Putamen (tissue), 1 donor: ENCODE results near the gene CEP68.
"Not testable (repeated sequence)": the region's sequence is repeated elsewhere in the genome, so short reads cannot be mapped to it uniquely, and the experiment has no call there.

Experiments
- DNase-seq: peaks from one replicate; pipeline ENCODE4 v3.0.0-alpha.2; 2016; ENCODE audit warnings: low spot score

The CEP68 gene, protein sequence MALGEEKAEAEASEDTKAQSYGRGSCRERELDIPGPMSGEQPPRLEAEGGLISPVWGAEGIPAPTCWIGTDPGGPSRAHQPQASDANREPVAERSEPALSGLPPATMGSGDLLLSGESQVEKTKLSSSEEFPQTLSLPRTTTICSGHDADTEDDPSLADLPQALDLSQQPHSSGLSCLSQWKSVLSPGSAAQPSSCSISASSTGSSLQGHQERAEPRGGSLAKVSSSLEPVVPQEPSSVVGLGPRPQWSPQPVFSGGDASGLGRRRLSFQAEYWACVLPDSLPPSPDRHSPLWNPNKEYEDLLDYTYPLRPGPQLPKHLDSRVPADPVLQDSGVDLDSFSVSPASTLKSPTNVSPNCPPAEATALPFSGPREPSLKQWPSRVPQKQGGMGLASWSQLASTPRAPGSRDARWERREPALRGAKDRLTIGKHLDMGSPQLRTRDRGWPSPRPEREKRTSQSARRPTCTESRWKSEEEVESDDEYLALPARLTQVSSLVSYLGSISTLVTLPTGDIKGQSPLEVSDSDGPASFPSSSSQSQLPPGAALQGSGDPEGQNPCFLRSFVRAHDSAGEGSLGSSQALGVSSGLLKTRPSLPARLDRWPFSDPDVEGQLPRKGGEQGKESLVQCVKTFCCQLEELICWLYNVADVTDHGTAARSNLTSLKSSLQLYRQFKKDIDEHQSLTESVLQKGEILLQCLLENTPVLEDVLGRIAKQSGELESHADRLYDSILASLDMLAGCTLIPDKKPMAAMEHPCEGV

DNA sequence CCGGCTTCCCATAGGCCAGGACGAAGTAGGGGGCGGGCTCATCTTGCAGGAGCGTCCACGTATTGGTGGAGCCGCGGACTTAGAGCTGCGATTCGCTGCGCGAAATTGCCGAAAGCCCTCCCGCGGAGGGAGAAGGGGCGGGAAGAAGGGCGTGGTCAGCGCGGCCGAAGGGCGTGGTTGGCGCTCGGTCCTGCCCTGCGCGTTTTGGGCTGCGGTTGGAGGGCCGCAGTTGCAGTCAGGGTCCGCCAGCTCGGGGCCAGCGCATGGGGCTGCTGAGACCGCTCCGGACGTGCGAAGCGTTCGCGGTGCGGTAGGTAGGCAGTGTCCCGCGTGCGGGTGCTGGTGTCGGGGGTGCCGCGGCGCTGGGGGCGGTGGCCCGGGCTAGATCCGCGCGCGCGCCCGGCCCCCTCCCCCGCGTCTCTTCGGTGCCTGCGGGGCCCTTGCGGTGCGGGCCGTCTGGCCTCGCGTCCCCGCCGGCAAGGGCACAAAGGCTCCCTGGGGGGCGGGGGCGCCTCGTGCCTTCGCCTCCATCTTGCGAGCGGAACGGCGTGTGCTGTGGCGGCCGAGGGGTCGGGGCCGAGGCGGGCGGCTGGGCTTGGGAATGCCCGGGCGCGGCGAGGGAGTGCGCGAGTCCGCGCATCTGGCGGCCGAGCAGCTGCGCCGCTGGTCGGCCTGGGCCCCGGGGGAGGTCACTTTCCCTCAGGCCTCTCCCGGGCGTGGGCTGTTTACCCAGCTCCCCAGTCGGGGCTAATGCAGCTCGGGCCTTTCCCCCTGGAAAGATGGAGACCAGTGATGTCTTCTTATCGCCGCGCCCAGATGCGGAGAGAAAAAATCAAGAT is at the start of gene CEP68:
Gene CEP68 (plus strand): TSS at position 202 of the 839 bp plus-strand sequence. CDS start 13,029 bp downstream, outside the sequence.
- peak; percentile 97 for DNase-seq

DNA sequence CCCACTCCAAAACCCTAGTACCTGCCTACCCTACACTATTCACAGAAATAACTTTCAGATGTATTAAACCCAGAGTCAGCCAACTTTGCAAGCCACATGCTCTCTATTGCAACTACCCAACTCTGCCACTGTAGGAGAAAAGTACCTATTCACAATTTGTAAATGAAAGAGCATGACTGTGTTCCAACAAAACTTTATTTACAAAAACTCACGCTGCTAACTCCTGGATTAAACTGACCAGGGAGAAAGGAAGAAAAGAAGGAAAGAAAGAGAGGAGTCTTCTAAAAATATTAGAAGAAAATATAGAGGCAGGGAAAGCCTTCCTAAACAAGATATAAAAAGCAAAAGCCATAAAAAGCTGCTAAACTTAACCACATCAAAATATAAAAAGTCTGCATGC is 42.4 kb upstream of the CEP68 start:
- DNase-seq, result no peak

DNA sequence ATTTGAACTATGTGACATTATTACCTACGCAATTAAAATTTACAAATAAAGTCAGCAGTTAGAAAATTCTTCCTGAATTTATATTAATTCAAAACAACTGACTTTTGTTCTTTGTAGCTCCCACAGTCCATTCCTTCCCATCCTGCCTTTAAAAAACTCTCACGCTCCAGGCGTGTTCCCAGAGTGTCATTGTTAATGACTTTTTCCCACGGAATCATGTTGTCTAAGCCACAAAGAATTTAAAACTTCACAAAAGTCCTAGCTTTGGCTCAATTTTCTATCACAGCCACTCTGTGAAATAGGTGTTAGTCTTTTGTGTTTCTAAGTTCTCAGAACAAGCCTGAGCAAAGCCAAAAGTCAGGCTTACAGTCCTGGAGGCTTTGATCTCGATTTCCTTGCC is 40.5 kb upstream of the CEP68 start:
- no peak for DNase-seq

DNA sequence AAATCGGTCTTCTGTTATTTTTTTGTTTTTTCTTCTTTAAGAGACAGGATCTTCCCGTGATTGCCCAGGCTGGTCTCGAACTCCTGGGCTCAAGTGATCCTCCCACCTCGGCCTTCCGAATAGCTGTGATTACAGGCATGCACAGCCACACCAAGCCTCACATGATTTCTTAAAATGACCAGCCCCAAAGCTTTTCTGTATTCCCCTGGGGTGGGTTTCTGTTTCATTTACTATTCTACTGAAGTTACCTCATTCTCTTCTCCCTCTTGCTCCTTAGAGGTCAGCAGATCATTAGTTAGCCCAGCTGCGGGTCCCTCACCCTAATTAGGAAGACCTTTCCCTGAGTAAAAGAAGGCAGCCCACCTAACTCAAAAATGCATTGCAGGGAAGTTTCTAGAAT is 39.4 kb upstream of the CEP68 start:
- no peak for DNase-seq

DNA sequence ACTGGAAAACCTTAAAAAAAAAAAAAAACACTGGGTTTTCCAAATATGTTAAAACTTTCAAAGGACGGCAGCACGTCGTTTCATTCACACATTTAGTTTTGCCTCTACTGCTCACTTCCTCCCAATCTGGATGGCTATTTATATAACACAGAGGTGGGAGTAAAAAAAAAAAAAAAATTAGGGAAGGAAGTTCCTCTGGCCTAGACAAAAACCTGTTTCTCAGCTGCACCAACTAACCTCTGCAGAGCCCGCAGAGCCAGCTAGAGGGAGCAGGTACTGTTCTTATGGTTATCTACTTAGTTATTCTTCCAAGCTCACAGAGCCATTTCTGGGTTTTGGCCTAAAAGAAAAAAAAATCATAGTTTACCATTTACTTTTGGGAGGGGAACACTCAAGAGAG is 38.9 kb upstream of the CEP68 start:
- no peak for DNase-seq

DNA sequence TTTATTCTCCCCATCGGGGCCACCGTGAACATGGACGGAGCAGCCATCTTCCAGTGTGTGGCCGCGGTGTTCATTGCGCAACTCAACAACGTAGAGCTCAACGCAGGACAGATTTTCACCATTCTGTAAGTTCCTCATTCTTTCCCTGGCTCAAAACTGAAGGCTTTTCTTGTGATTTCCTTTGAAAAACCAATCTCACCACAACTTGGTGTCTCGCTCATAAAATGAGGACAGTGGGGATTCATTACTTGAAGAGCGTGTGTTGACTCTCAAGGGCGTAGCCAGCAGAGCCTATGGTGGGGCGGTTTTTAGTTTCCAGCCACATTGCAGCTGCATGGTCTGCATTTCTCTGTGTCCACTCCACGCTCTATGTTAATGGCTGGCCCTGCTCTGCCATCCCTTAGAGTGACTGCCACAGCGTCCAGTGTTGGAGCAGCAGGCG is 38.1 kb upstream of the CEP68 start:
- DNase-seq, result no peak

DNA sequence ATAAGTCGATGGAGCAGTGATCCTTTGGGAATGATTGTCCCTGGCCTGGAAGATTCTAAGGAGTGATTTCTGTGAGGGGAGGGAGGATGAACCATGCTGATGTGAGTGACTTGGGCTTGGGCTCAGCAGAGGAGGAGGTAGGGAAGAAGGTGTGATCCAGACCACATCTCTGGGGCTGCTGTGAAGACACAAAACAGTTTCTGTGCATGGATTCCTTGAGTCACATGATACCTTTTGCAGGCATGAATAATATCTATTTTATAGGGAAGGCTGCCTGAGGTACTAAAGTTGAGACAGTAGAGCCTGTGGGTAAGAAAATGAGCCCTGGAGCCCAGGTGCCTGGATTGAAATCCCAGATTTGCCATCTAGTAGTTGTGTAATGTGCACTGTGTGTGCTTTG is 37.2 kb upstream of the CEP68 start:
- DNase-seq, result no peak

DNA sequence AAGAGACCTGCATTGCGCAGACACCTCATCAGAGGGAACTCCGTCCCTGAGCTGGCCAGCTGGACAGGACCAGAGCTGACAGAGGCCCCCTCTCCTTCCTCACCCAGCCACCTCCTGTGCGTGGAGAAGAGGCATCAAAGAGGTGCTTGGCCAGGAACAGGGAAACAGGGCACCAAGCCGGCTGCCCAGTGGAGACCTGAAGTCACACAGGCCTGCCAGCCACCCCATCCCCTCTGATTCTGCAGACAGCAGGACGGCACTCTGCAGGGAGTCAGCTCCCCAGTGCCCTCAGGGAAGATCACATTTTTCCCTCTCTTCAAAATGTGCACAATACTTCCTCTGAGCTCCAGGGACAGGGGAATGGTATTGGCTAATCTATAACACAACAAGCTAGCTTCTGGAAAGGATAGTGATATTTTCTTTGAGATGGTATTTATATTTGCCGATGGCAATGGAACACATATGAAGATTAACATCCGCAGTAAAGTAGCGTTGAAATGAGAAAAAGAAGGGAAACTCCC is 36.5 kb upstream of the CEP68 start:
- no peak for DNase-seq

DNA sequence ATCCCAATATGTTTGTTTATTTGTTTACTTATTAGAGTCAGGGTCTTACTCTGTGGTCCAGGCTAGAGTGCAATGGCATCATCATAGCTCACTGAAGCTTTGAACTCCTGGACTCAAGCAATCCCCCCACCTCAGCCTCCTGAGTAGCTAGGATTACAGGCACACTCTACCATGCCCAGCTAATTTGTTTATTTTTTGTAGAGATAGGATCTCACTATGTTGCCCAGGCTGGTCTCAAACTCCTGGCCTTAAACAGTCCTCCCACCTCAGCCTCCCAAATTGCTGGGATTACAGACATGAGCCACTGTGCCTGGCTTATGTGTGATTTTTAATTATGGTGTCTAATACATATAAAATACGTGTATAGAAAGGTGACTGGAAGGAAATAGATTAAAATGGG is 36.0 kb upstream of the CEP68 start:
- not testable (repeated sequence) for DNase-seq

DNA sequence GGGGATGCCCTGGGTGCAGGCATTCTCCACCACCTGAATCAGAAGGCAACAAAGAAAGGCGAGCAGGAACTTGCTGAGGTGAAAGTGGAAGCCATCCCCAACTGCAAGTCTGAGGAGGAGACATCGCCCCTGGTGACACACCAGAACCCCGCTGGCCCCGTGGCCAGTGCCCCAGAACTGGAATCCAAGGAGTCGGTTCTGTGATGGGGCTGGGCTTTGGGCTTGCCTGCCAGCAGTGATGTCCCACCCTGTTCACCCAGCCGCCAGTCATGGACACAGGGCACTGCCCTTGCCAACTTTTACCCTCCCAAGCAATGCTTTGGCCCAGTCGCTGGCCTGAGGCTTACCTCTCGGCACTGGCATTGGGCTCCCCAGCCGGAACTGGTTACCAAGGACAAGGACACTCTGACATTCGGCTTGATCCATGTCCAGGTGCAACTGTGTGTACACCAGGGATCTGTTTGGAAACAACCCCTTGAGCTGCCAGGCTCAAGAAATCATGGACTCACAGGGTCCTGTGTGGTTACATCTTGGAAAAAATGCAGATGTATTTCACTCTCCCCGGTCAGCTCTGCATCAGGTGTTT is 35.2 kb upstream of the CEP68 start:
- DNase-seq, result no peak

DNA sequence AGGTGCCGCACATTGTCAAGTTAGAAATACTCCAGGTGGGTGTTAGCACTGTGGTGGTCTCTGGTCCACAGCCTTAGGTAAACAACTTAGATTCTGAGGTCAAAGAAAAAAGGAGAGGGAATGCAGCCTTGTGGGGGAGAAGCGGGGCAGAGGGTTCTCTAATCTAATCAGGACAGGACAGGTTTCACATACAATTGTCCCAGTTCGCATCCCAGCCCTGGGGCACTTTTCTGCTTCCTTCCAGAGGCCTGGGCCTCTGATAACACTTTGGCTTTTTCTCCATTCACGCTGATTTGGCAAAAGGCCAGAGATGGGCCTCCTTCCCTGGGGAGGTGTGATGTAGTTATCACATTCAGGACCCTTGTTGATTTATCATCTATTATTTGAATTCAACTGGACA is 34.5 kb upstream of the CEP68 start:
- no peak for DNase-seq

DNA sequence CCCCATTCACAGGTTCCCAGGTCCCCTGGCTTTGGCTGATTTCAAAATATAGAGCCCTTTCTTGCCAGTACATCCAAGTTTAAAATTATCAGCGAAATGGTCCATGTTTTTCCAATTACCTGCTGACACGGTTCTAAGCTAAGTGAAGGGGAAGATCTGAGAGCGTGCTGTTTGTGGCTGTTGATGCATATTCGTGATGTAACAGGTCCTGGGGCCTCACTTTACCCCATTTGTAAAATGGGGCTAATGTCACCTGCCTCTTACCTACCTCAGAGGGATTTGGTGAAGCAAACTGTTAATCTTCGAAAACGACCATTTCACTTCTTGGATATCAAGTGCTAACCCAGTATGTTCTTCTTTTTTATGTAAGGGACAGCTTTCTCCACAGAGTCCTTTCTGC is 34.0 kb upstream of the CEP68 start:
- DNase-seq, result no peak

DNA sequence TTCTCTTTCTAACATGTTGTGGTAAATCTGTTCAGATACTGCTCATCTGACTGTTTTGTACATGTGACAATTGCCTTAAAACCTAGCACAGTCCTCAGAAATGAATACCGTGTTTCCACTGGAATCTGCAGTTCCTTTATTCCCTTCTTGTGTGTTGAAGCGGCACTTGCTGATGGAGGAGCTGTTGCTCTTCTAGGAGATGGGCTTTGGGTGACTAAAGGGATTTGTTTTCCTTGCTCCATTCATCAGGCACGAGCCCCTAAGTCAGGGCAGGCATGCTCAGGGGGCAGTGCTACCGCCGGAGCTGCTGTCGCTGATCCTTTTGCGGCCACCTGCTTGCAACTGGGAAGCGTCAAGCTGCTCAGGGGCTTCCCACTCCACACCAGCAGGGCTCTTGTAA is 32.5 kb upstream of the CEP68 start:
- no peak for DNase-seq

DNA sequence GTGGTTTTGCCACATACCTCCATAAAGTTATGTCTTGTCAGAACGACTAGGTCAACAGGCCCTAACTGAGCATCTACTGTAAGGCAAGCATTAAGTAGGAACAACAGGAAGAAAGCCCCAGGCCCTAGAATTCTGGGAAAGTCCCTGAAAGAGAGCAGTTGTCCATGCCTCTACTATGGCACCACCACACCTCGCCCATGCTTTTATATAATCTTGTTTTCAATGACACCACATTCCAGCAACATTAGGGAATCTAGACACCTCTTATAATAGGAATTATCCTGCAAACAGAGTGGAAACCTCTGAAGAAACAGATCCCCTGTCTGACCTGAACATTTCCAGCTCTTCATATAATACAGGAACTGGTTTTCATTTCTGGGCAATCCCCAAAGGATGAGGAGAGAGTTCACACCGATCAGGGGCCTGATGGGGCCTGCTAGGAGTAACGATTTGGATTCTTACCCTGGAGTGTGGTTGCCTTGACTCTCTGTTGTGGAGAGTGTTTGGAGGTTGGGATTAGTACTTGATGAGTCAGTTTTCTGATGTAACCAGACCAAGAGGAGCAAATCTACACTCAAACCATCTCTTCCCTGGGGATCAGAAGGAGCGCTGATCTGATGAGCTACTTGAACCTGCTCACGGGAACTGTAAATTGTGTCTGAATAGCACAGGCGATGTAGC is 31.9 kb upstream of the CEP68 start:
- no peak for DNase-seq

DNA sequence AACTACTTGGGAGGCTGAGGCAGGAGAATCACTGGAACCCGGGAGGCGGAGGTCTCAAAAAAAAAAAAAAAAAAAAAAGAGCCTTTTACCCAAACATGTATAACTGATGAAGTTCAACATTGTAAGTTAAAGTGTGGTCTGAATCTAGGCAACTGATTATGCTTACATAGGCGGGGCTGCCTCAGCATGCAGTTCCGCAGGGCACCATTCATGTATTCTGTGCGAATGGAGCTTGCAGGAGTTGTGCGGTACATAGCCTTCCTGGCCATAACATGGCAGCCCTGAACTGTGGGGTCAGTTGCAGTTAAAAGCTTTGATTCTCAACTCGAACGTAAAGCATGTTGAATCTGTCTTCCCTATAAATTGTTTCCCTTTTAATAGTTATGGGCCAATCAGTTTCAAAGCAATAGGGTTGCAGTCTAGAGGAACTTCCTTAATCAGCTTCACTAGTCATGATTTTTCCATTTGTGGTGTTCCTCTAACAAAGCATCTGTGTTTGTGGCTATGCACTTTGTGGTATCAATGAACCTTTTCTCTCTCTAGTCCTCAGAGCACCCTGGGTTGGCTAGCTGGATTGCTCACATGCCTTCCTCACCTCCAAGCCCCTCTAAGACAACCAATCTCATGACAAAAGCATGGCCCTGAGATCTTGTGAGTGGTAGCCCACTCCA is 30.6 kb upstream of the CEP68 start:
- DNase-seq, result no peak

DNA sequence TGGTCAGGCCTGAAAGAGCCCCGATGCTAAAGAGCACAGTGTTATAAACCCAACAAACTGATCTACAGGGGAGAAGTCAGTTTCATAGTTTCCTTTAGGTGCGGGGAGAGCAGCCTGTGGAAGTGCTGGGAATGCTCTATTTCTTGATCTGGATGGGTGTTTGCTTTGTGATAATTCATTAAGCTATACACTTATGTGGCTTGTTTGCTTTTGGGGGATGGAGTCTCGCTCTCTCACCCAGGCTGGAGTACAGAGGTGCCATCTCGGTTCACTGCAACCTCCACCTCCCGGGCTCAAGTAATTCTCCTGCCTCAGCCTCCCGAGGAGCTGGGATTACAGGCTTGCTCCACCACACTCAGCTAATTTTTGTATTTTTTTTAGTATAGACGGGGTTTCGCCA is 30.1 kb upstream of the CEP68 start:
- no peak for DNase-seq

DNA sequence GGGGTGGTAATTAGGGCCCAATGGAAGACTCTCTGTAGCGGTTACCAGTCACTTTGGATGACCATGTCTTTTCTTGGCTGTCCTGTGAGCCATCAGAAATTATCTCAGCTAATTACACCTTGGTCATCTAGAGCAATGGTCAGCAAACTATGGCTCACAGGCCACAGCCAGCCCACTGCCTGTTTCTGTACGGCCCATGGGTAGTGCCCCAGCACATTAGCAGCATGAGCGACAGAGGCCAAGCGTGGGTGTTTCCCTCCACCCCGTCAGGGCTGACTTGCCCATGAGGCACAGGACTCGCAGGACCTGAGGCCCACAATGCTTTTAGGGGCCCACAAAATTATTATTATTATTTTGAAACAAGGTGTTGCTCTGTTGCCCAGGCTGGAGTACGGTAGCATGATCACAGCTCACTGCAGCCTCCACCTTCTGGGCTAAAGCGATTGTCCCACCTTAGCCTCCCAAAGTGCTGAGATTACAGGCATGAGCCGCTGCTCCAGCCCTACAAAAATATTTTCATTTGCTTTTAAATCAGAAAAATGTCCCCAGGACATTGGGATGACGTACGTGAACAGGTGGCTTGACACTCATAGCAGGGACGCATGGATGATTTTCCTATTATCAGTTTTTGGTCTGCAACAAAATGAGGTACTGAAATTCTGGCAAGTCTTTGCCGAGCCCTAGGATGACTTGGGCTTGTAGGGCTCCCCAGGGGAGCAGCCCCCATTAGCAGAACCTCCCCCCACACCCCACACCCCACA is 29.3 kb upstream of the CEP68 start:
- no peak for DNase-seq

DNA sequence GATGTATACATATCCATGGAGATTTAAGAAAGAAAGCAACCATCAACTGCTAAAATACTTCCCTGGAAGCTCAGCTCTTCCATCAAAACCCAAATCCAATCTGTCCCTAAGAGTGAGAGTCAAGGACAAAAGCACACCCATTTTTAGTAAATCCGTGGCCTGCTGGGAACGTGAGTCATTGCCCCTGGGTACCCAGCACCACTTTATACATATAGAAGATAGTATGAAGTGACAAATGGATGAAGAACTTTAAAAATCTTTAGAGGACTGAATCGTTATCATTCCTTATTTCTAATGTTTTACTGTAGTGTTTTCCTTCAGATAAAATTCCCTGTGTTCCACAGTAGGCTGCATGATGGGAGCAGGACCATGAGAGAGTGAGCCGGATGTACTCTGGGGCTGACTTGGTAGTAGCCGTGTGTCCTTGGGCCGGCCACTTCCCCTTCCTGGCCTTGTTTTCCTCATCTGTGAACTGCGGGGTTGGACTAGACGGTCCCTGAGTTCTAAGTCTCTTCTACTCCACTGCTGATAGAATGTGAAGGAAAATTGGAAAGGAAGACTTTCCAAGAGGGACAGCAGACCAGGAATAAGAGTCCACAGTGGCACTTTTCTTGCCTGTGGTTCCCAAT is 28.5 kb upstream of the CEP68 start:
- no peak for DNase-seq
